B cell (primary cell): Measurements from ENCODE around the gene MUL1. TPM values are rescaled to one million over a fixed set of nuclear protein-coding genes. Genes with fewer than 3 reads are reported as not detected.

Experiments used
- ATAC-seq: fragments of 200-7000 bp; cut with Tn5 transposase; one replicate; pipeline ENCODE4 v1.10.0; 2021; ENCODE audit warnings: low read depth, mild to moderate bottlenecking, moderate number of reproducible peaks, moderate library complexity
- CTCF ChIA-PET: fragments of 350-600 bp; sonication (Branson Sonifier 250); formaldehyde crosslinking; loops from one replicate; lab custom pipeline; 2021; ENCODE audit warnings: antibody characterized with exemption, inconsistent platforms; lab: Charles Lee
- POLR2A ChIA-PET: fragments of 350-600 bp; sonication (Branson Sonifier 250); formaldehyde crosslinking; loops from one replicate; lab custom pipeline; 2021; ENCODE audit warnings: antibody characterized with exemption; lab: Charles Lee
- DNase-seq: peaks from one replicate; pipeline ENCODE4 v3.0.0; 2013
- H2AFZ ChIP-seq: 2 replicates; pipeline ENCODE4 v1.6.1; 2012; ENCODE audit warnings: mild to moderate bottlenecking, low read depth, low read length; ENCODE audit not compliant: insufficient read depth, poor library complexity, severe bottlenecking
- H3K27ac ChIP-seq, 2 donors: 1 replicate in 1 of 2; 2 replicates in 1 of 2; pipeline ENCODE4 v1.5.1; 2012 to 2013; ENCODE audit warnings: low read length in 2 of 2, mild to moderate bottlenecking in 2 of 2, moderate library complexity in 1 of 2
- H3K27me3 ChIP-seq, 4 experiments: fragments of 200-600 bp in 1 of 4; sonication (generic) in 1 of 4; replicated peaks in 1 of 4; 1 replicate in 2 of 4; 2 replicates in 2 of 4; pipeline versions ENCODE4 v1.6.1 to v1.7.0; 2013 to 2016; ENCODE audit warnings: low read length in 3 of 4, mild to moderate bottlenecking in 2 of 4, mixed read lengths in 1 of 4, moderate library complexity in 1 of 4; ENCODE audit not compliant: insufficient read depth in 4 of 4, control insufficient read depth in 3 of 4; ENCODE audit errors: control extremely low read depth in 1 of 4
- H3K36me3 ChIP-seq, 2 experiments: replicated peaks in 1 of 2; 1 replicate in 1 of 2; 2 replicates in 1 of 2; pipeline versions ENCODE4 v1.6.1 to v1.7.1; 2013; ENCODE audit warnings: low read length in 1 of 2; ENCODE audit not compliant: insufficient read depth in 2 of 2, control insufficient read depth in 1 of 2; ENCODE audit errors: control extremely low read depth in 1 of 2, extremely low read depth in 1 of 2
- H3K4me1 ChIP-seq, 2 donors: fragments of 200-600 bp in 1 of 2; sonication (generic) in 1 of 2; 1 replicate in 1 of 2; 2 replicates in 1 of 2; pipeline versions ENCODE4 v1.5.1 to v1.6.1; 2013 to 2017; ENCODE audit warnings: low read length in 2 of 2; ENCODE audit not compliant: control insufficient read depth in 2 of 2, insufficient read depth in 2 of 2
- H3K4me2 ChIP-seq: replicated peaks from 2 replicates; pipeline ENCODE3; 2012; ENCODE audit warnings: mild to moderate bottlenecking, low read depth, low read length; ENCODE audit not compliant: poor library complexity, severe bottlenecking
- H3K4me3 ChIP-seq, 5 experiments: fragments of 200-600 bp in 1 of 5; sonication (generic) in 1 of 5; 1 replicate in 3 of 5; 2 replicates in 2 of 5; pipeline versions ENCODE4 v1.5.1 to v1.7.0; 2011 to 2016; ENCODE audit warnings: low read length in 4 of 5, mild to moderate bottlenecking in 4 of 5, low read depth in 2 of 5, control low read depth in 1 of 5, moderate library complexity in 1 of 5; ENCODE audit not compliant: insufficient read depth in 1 of 5; ENCODE audit errors: control extremely low read depth in 1 of 5, extremely low read depth in 1 of 5
- H3K79me2 ChIP-seq: fragments of 200-600 bp; sonication (generic); one replicate; pipeline ENCODE4 v1.6.0; 2016; ENCODE audit warnings: low read length; ENCODE audit not compliant: control insufficient read depth, insufficient read depth
- H3K9ac ChIP-seq: fragments of 200-600 bp; sonication (generic); 2 replicates; pipeline ENCODE4 v1.6.1; 2017; ENCODE audit warnings: mild to moderate bottlenecking, low read length, moderate library complexity
- H3K9me3 ChIP-seq, 3 donors: one replicate each; pipeline versions ENCODE4 v1.6.1 to v1.7.1; 2013; ENCODE audit warnings: low read length in 2 of 3; ENCODE audit not compliant: control insufficient read depth in 2 of 3, insufficient read depth in 1 of 3; ENCODE audit errors: control extremely low read depth in 1 of 3
- H4K20me1 ChIP-seq: 2 replicates; pipeline ENCODE4 v1.6.0; 2012; ENCODE audit warnings: mild to moderate bottlenecking, low read length; ENCODE audit not compliant: insufficient read depth, control insufficient read depth, poor library complexity, severe bottlenecking
- H3K27ac Mint-ChIP-seq: one replicate; pipeline ENCODE4 v1.8.0; 2021; ENCODE audit warnings: mixed read lengths
- H3K27me3 Mint-ChIP-seq: one replicate; pipeline ENCODE4 v1.8.0; 2021; ENCODE audit warnings: mixed read lengths
- H3K4me1 Mint-ChIP-seq: one replicate; pipeline ENCODE4 v1.8.0; 2021; ENCODE audit warnings: mixed read lengths
- H3K4me3 Mint-ChIP-seq: one replicate; pipeline ENCODE4 v1.8.0; 2021; ENCODE audit warnings: mixed read lengths
- H3K9me3 Mint-ChIP-seq: one replicate; pipeline ENCODE4 v1.8.0; 2022; ENCODE audit warnings: mixed read lengths; ENCODE audit not compliant: insufficient read depth
- CTCF ChIP-seq: fragments of 200-600 bp; IDR thresholded peaks from one replicate; pipeline ENCODE4 v1.8.0; 2022; ENCODE audit warnings: antibody characterized with exemption, mild to moderate bottlenecking
- EZH2 ChIP-seq: IDR thresholded peaks from 2 replicates; pipeline ENCODE4 v1.6.1; 2012; ENCODE audit warnings: borderline replicate concordance, low read depth, mild to moderate bottlenecking, moderate library complexity, low read length; ENCODE audit not compliant: insufficient read depth, poor library complexity, severe bottlenecking
- WGBS: methylation state at CpG from one replicate; pipeline ENCODE4 v1.1.5; 2013; ENCODE audit warnings: missing lambda C conversion rate; ENCODE audit not compliant: insufficient coverage; 5-methylcytosine and 5-hydroxymethylcytosine counted together
- intact Hi-C: fragments of 100-400 bp; cut with micrococcal nuclease; formaldehyde crosslinking; loops from one replicate; pipeline ENCODE4 v1.10.0; 2022
- polyA plus RNA-seq: library from polyadenylated mRNA; depleted of rRNA; stranded (reverse); fragments of >200 nt; gene quantifications from 2 replicates; pipeline ENCODE4 v1.2.3, GENCODE V29; 2012
- total RNA-seq, 2 donors: library from RNA; stranded (reverse); fragments of 120-200 nt in 1 of 2; gene quantifications; 1 replicate in 1 of 2; 2 replicates in 1 of 2; pipeline versions ENCODE4 v1.2.3 to v1.2.4, GENCODE V29; 2013 to 2022

MUL1 gene
- total and polyA plus RNA-seq, 2 donors (not counting 1 experiment from before 2014, with no cell fraction given): 11.4 to 23.9 TPM

GRCh38 chr1:20499718-20500117, 8.2 kb downstream of the MUL1 start:
- ChIA-PET CTCF (no interaction called here), POLR2A (no interaction called here)
- H3K27ac Mint-ChIP-seq: no peak overlapping the region
- Histone ChIP-seq H3K27me3 (no peaks in the 10 kb centered on the region), H3K27ac (no peak overlapping the region), H3K4me3 (no peak overlapping the region), H3K4me1 (no peaks in the 10 kb centered on the region), H3K79me2 (peaks cover 15% of the 10 kb centered on the region), H3K4me2 (no peak overlapping the region), H3K9me3 (no peaks in the 10 kb centered on the region), H2AFZ (no peak overlapping the region), H4K20me1 (peaks cover 16% of the 10 kb centered on the region), H3K36me3 (peaks cover 3 to 56% of the 10 kb centered on the region in 2 experiments), H3K9ac (no peak overlapping the region)
- TF ChIP-seq EZH2: no peak
- no peak for TF ChIP-seq CTCF
- ATAC-seq (no peak), DNase-seq (no peak)
- WGBS: 98% methylated on average over 11 of the region's 14 CpGs
- no peaks in the 10 kb centered on the region for H3K9me3 Mint-ChIP-seq
- H3K4me3 Mint-ChIP-seq: no peak overlapping the region
- intact Hi-C loops: no loop called here
- no peaks in the 10 kb centered on the region for H3K27me3 Mint-ChIP-seq
- H3K4me1 Mint-ChIP-seq: peaks cover 5% of the 10 kb centered on the region

GRCh38 chr1:20499105-20499504, 8.8 kb downstream of the MUL1 start:
- no peak overlapping the region for H3K27ac ChIP-seq
- H3K4me1 ChIP-seq: peaks cover 2 to 3% of the 10 kb centered on the region in 2 donors
- H3K4me2 ChIP-seq: no peak overlapping the region
- H3K36me3 ChIP-seq: peaks cover 3 to 50% of the 10 kb centered on the region in 2 experiments
- no peaks in the 10 kb centered on the region for H3K9me3 Mint-ChIP-seq
- intact Hi-C loops: no loop called here
- no peak overlapping the region for H3K4me3 Mint-ChIP-seq
- H3K9me3 ChIP-seq: no peaks in the 10 kb centered on the region
- ChIA-PET POLR2A (interaction anchor here (0.6 kb wide), 1 partner anchor 282 kb away, joined by 3 read pairs; no protein-coding TSS in a partner anchor), CTCF (no interaction called here)
- H3K4me1 Mint-ChIP-seq: peaks cover 1% of the 10 kb centered on the region
- peaks cover 9% of the 10 kb centered on the region for H3K79me2 ChIP-seq
- no peaks in the 10 kb centered on the region for H3K27me3 Mint-ChIP-seq
- H2AFZ ChIP-seq: no peak overlapping the region
- no peak overlapping the region for H3K4me3 ChIP-seq
- ATAC-seq (no peak), DNase-seq (no peak)
- no peak for TF ChIP-seq CTCF
- no peak for TF ChIP-seq EZH2
- no peak overlapping the region for H3K27ac Mint-ChIP-seq
- peaks cover 11% of the 10 kb centered on the region for H4K20me1 ChIP-seq
- H3K27me3 ChIP-seq: no peaks in the 10 kb centered on the region
- WGBS: 97% methylated on average over 3 of the region's 5 CpGs
- H3K9ac ChIP-seq: no peak overlapping the region
